NCI-H69 (cell line): Measurements from ENCODE around the gene SPAG16.

Experiments
- DNase-seq: peaks from one replicate; lab custom pipeline; 2025; lab: John Stamatoyannopoulos, UW

SPAG16 gene

GRCh38 chr2:214180686-214181085, 896.4 kb downstream of the SPAG16 start:
- no peak for DNase-seq

GRCh38 chr2:214184461-214184860, 900.2 kb downstream of the SPAG16 start:
- DNase-seq = no peak

GRCh38 chr2:214185546-214185945, 901.3 kb downstream of the SPAG16 start:
- DNase-seq = peak; percentile 5

- no peak for DNase-seq
Measured at GRCh38 chr2:214192711-214193110, 908.4 kb downstream of the SPAG16 start.

- no peak for DNase-seq
Measured at GRCh38 chr2:214193943-214194342, 909.7 kb downstream of the SPAG16 start.

- DNase-seq = no peak
Measured at GRCh38 chr2:214196260-214196659, 912.0 kb downstream of the SPAG16 start.

- no peak for DNase-seq
Measured at GRCh38 chr2:214201892-214202291, 917.6 kb downstream of the SPAG16 start.

GRCh38 chr2:214203214-214203613, 919.0 kb downstream of the SPAG16 start:
- DNase-seq = no peak

GRCh38 chr2:214203744-214204289, 919.6 kb downstream of the SPAG16 start:
- DNase-seq = no peak

GRCh38 chr2:214215107-214215506, 930.8 kb downstream of the SPAG16 start:
- no peak for DNase-seq

GRCh38 chr2:214217136-214217535, 932.9 kb downstream of the SPAG16 start:
- DNase-seq = peak; percentile 8

GRCh38 chr2:214217599-214217998, 933.3 kb downstream of the SPAG16 start:
- DNase-seq = no peak

- DNase-seq = no peak
Measured at GRCh38 chr2:214220251-214220650, 936.0 kb downstream of the SPAG16 start.

GRCh38 chr2:214226061-214226460, 941.8 kb downstream of the SPAG16 start:
- DNase-seq = no peak

- no peak for DNase-seq
Measured at GRCh38 chr2:214232271-214232670, 948.0 kb downstream of the SPAG16 start.

GRCh38 chr2:214233164-214233563, 948.9 kb downstream of the SPAG16 start:
- DNase-seq = no peak

- DNase-seq = no peak
Measured at GRCh38 chr2:214242797-214243196, 958.5 kb downstream of the SPAG16 start.

- no peak for DNase-seq
Measured at GRCh38 chr2:214244847-214245246, 960.6 kb downstream of the SPAG16 start.

- no peak for DNase-seq
Measured at GRCh38 chr2:214246417-214246816, 962.2 kb downstream of the SPAG16 start.

GRCh38 chr2:214247531-214247930, 963.3 kb downstream of the SPAG16 start:
- no peak for DNase-seq

GRCh38 chr2:214255046-214255445, 970.8 kb downstream of the SPAG16 start:
- no peak for DNase-seq

GRCh38 chr2:214261683-214262082, 977.4 kb downstream of the SPAG16 start:
- no peak for DNase-seq

GRCh38 chr2:214264171-214264570, 979.9 kb downstream of the SPAG16 start:
- DNase-seq = peak; percentile 10

GRCh38 chr2:214265991-214266489, 981.8 kb downstream of the SPAG16 start:
- no peak for DNase-seq
